GM12878 (cell line): Measurements from ENCODE around the gene TYROBP. TPM values are rescaled to one million over a fixed set of nuclear protein-coding genes. Genes with fewer than 3 reads are reported as not detected.

Experiments
- ATAC-seq: fragments of 200-7000 bp; cut with Tn5 transposase; 3 replicates; pipeline ENCODE4 v1.9.1; 2020; ENCODE audit warnings: mild to moderate bottlenecking, moderate library complexity
- BruUV-seq: library from RNA; stranded (reverse); fragments of 400-500 nt; replicated peaks from 2 replicates; lab custom pipeline; 2021; lab: Mats Ljungman, UMichigan
- CTCF ChIA-PET: fragments of 300-600 bp; sonication (Branson Sonifier 250); formaldehyde crosslinking; extraction: SDS; loops from one replicate; lab custom pipeline; 2021; ENCODE audit warnings: inconsistent platforms; lab: Yijun Ruan, JAX
- POLR2A ChIA-PET: fragments of 350-600 bp; formaldehyde crosslinking; extraction: SDS; loops from one replicate; lab custom pipeline; 2021; ENCODE audit warnings: inconsistent platforms; lab: Charles Lee
- RAD21 ChIA-PET: fragments of 300-600 bp; sonication (Branson Sonifier 250); formaldehyde crosslinking; loops from one replicate; lab custom pipeline; 2023; ENCODE audit warnings: antibody characterized with exemption; ENCODE audit not compliant: unreplicated experiment; lab: Charles Lee
- SMC1A ChIA-PET: fragments of 300-600 bp; sonication (Branson Sonifier 250); formaldehyde crosslinking; loops from one replicate; lab custom pipeline; 2023; ENCODE audit not compliant: unreplicated experiment, uncharacterized antibody; lab: Charles Lee
- DNase-seq: peaks from one replicate; pipeline ENCODE4 v3.0.0-alpha.2; 2011; ENCODE audit warnings: low read depth, low spot score
- FAIRE-seq: peaks from 3 replicates; lab custom pipeline; 2011; peaks lifted over from hg19 to GRCh38; lab: Jason Lieb, UNC
- H2AFZ ChIP-seq: 2 replicates; pipeline ENCODE4 v1.6.0; 2011; ENCODE audit warnings: low read depth, low read length, control low read depth; ENCODE audit not compliant: control insufficient read depth
- H3K27ac ChIP-seq: 2 replicates; pipeline ENCODE4 v1.5.1; 2011; ENCODE audit warnings: control low read depth; ENCODE audit not compliant: control insufficient read depth, insufficient read depth
- H3K27me3 ChIP-seq, 2 experiments: replicated peaks in 1 of 2; 2 replicates each; pipeline versions ENCODE4 v1.6.0 to v1.6.1; 2011; ENCODE audit warnings: low read length in 1 of 2; ENCODE audit not compliant: control insufficient read depth in 2 of 2, insufficient read depth in 2 of 2
- H3K36me3 ChIP-seq, 2 experiments: 2 replicates each; pipeline ENCODE4 v1.5.1; 2011; ENCODE audit warnings: low read length in 1 of 2; ENCODE audit not compliant: control insufficient read depth in 2 of 2, insufficient read depth in 2 of 2
- H3K4me1 ChIP-seq: 2 replicates; pipeline ENCODE4 v1.6.1; 2011; ENCODE audit warnings: mild to moderate bottlenecking, low read length, moderate library complexity, mixed read lengths; ENCODE audit not compliant: control insufficient read depth, insufficient read depth
- H3K4me2 ChIP-seq: 2 replicates; pipeline ENCODE4 v1.6.0; 2011; ENCODE audit warnings: control low read depth; ENCODE audit not compliant: control insufficient read depth, insufficient read depth
- H3K4me3 ChIP-seq: fragments of 200-600 bp; sonication (generic); 2 replicates; pipeline ENCODE4 v1.5.1; 2016
- H3K79me2 ChIP-seq: 2 replicates; pipeline ENCODE4 v1.6.0; 2011; ENCODE audit warnings: low read length; ENCODE audit not compliant: control insufficient read depth, insufficient read depth
- H3K9ac ChIP-seq: 2 replicates; pipeline ENCODE4 v1.8.0; 2011; ENCODE audit warnings: low read length, control low read depth, mixed read lengths; ENCODE audit not compliant: control insufficient read depth, insufficient read depth
- H3K9me3 ChIP-seq: replicated peaks from 3 replicates; pipeline ENCODE4 v1.5.1; 2011; ENCODE audit warnings: mild to moderate bottlenecking, low read length; ENCODE audit not compliant: control insufficient read depth, insufficient read depth
- H4K20me1 ChIP-seq: 2 replicates; pipeline ENCODE4 v1.6.0; 2011; ENCODE audit not compliant: control insufficient read depth, insufficient read depth
- CREM ChIP-seq: IDR thresholded peaks from 2 replicates; pipeline ENCODE4 v1.6.1; 2014; ENCODE audit warnings: antibody characterized with exemption, low read depth
- CTCF ChIP-seq, 3 experiments: IDR thresholded peaks in 2 of 3; conservative IDR thresholded peaks in 1 of 3; 2 replicates each; pipeline ENCODE4 v1.5.1; 2011; ENCODE audit warnings: low read depth in 3 of 3, low read length in 3 of 3, mild to moderate bottlenecking in 3 of 3, control low read depth in 2 of 3, moderate library complexity in 2 of 3, inconsistent platforms in 1 of 3, mixed read lengths in 1 of 3; ENCODE audit not compliant: control insufficient read depth in 2 of 3, insufficient read depth in 1 of 3; ENCODE audit errors: extremely low read depth in 1 of 3
- CUX1 ChIP-seq: IDR thresholded peaks from 2 replicates; pipeline ENCODE4 v1.6.1; 2012; ENCODE audit warnings: improper control_type of control experiment, low read depth, low read length; ENCODE audit not compliant: insufficient replicate concordance
- GATAD2B ChIP-seq: fragments of 450-650 bp; conservative IDR thresholded peaks from 2 replicates; pipeline ENCODE4 v1.6.1; 2017; ENCODE audit warnings: low read depth, mild to moderate bottlenecking, moderate library complexity
- NR2C1 ChIP-seq: fragments of 450-650 bp; IDR thresholded peaks from 2 replicates; pipeline ENCODE4 v1.6.1; 2017; ENCODE audit warnings: antibody characterized with exemption, mild to moderate bottlenecking, moderate library complexity
- SIN3A ChIP-seq: IDR thresholded peaks from 2 replicates; pipeline ENCODE4 v1.6.1; 2012; ENCODE audit warnings: low read depth, low read length, improper control_type of control experiment
- SKIL ChIP-seq: fragments of 450-650 bp; IDR thresholded peaks from 2 replicates; pipeline ENCODE4 v1.6.1; 2017; ENCODE audit warnings: mild to moderate bottlenecking, low read depth, inconsistent platforms; ENCODE audit not compliant: poor library complexity, severe bottlenecking
- SUPT20H ChIP-seq: IDR thresholded peaks from 2 replicates; pipeline ENCODE4 v1.6.1; 2011; ENCODE audit warnings: low read depth, mild to moderate bottlenecking, low read length, moderate library complexity, borderline replicate concordance; ENCODE audit not compliant: control insufficient read depth
- ZNF622 ChIP-seq: fragments of 450-650 bp; IDR thresholded peaks from 2 replicates; pipeline ENCODE4 v1.6.1; 2017; ENCODE audit warnings: mild to moderate bottlenecking, inconsistent platforms
- WGBS: methylation state at CpG from one replicate; pipeline ENCODE4 v1.1.6; 2016; ENCODE audit warnings: low lambda C conversion rate; ENCODE audit not compliant: insufficient replicate concordance, insufficient coverage; ENCODE audit errors: missing lambda C conversion rate; 5-methylcytosine and 5-hydroxymethylcytosine counted together
- in situ Hi-C: fragments of 300-500 bp; cut with MboI; formaldehyde crosslinking; loops from 9 replicates; pipeline ENCODE4 v1.14.3; 2018; ENCODE audit warnings: mixed read lengths
- intact Hi-C: fragments of 100-400 bp; cut with micrococcal nuclease; formaldehyde crosslinking; loops from one replicate; pipeline ENCODE4 v1.14.2; 2022; ENCODE audit not compliant: unreplicated experiment
- polyA plus RNA-seq, 11 experiments: library from polyadenylated mRNA; depleted of rRNA in 4 of 11; unstranded in 6 of 11; stranded (reverse) in 5 of 11; fragments of >200 nt; fragmentation: Nextera tagmentation in 4 of 11; fragmentation: Illumina TruSeq in 1 of 11; extraction: Ambion mirVana in 4 of 11; extraction: Trizol in 1 of 11; gene quantifications; 1 replicate in 1 of 11; 2 replicates in 10 of 11; pipeline versions ENCODE4 v1.2.1 to v1.2.3, GENCODE V29; 2011 to 2016; ENCODE audit warnings: inconsistent platforms in 2 of 11, missing spikeins in 2 of 11, low read depth in 1 of 11
- total RNA-seq, 4 experiments: library from RNA; depleted of rRNA in 3 of 4; stranded (reverse); fragments of >200 nt in 3 of 4; fragmentation: Illumina TruSeq in 1 of 4; extraction: Trizol in 1 of 4; gene quantifications; 2 replicates each; pipeline versions ENCODE4 v1.2.1 to v1.2.3, GENCODE V29; 2013 to 2021

TYROBP gene
- total and polyA plus RNA-seq, 10 of the 15 experiments (the other 5 are each of a cell fraction or from before 2014, with no cell fraction given) = 0.33 to 2.4 (median 0.58) TPM; not detected in 2

GRCh38 chr19:35932291-35932936 lies 24.3 kb upstream of the TYROBP start:
- 54% methylated on average over 7 of the region's 7 CpGs for WGBS
- ChIA-PET CTCF (interaction anchor here (0.6 to 7.0 kb wide), 8 partner anchors 12 to 237 kb away, joined by 3 to 145 read pairs (median 4); partner anchors contain the start of gene IGFLR1), POLR2A (interaction anchor here (0.6 to 4.3 kb wide), 5 partner anchors 18 to 218 kb away, joined by 4 to 48 read pairs (median 6); no protein-coding TSS in a partner anchor), RAD21 (interaction anchor here (1.0 to 3.4 kb wide), 3 partner anchors 45 to 238 kb away, joined by 3 to 107 read pairs (median 4); no protein-coding TSS in a partner anchor), SMC1A (interaction anchor here (1.2 to 4.5 kb wide), 2 partner anchors 51 to 240 kb away, joined by 3 to 90 read pairs; no protein-coding TSS in a partner anchor)
- H4K20me1 ChIP-seq = no peaks in the 10 kb centered on the region
- no peak overlapping the region for H3K27ac ChIP-seq
- no peak for ATAC-seq
- no peak overlapping the region; the same call in 1 of the 2 replicates for H3K4me2 ChIP-seq
- no peak overlapping the region for H3K9ac ChIP-seq
- H2AFZ ChIP-seq = no peak overlapping the region
- FAIRE-seq = no peak
- no peak for DNase-seq
- H3K9me3 ChIP-seq = no peaks in the 10 kb centered on the region
- H3K79me2 ChIP-seq = no peaks in the 10 kb centered on the region
- intact Hi-C loops (loop anchor here (5.0 kb wide), 1 partner anchor 385 kb away; the partner anchor contains the start of gene TMEM147), in situ Hi-C loops (loop anchor here (5.0 kb wide), 1 partner anchor 45 kb away; no protein-coding TSS in a partner anchor)
- no peaks in the 10 kb centered on the region for H3K36me3 ChIP-seq
- H3K4me3 ChIP-seq = no peak overlapping the region
- H3K4me1 ChIP-seq = peaks cover 15% of the 10 kb centered on the region
- no peaks in the 10 kb centered on the region; a peak in 1 of 4 replicates for H3K27me3 ChIP-seq
- no peak for TF ChIP-seq SUPT20H
- no peak for TF ChIP-seq CTCF (IDR thresholded peaks at IDR 0.05 in 2 of 3, conservative IDR thresholded peaks at IDR 0.05 in 1 of 3; ENCODE audit: control insufficient read depth in 2 of 3, extremely low read depth in 1 of 3, insufficient read depth in 1 of 3, low read depth in 3 of 3, low read length in 3 of 3)
- no peak for TF ChIP-seq ZNF622
- TF ChIP-seq SIN3A = no peak
- TF ChIP-seq GATAD2B = no peak
- no peak for TF ChIP-seq CREM
- TF ChIP-seq NR2C1 = no peak
- TF ChIP-seq SKIL = no peak
- TF ChIP-seq CUX1 = no peak
- no TSS peak for BruUV-seq
